Measurements from ENCODE around the gene IGSF21. TPM values are rescaled to one million over a fixed set of nuclear protein-coding genes. Genes with fewer than 3 reads are reported as not detected.

IGSF21 gene
- total and polyA plus RNA-seq, 2 experiments from 2014 or later = not detected

- Histone ChIP-seq H3K4me1 (ENCODE audit: insufficient read depth) (no peaks in the 10 kb centered on the region), H3K9me2 (replicated peaks; ENCODE audit: insufficient read depth) (no peaks in the 10 kb centered on the region), H2AFZ (no peak overlapping the region), H3K79me2 (no peaks in the 10 kb centered on the region), H3K4me2 (no peak overlapping the region), H3K36me3 (replicated peaks; ENCODE audit: insufficient read depth, low read depth) (no peaks in the 10 kb centered on the region), H3K4me3 (no peak overlapping the region), H3K9me3 (ENCODE audit: low read depth) (no peaks in the 10 kb centered on the region), H3K27me3 (peaks cover 10% of the 10 kb centered on the region), H4K20me1 (ENCODE audit: insufficient read depth, poor library complexity, severe bottlenecking) (no peaks in the 10 kb centered on the region), H3K27ac (no peak overlapping the region)
- TF ChIP-seq EZH2phosphoT487 (IDR thresholded peaks at IDR 0.05; ENCODE audit: low read depth, severe bottlenecking, unreplicated experiment) (no peak), EZH2 (IDR thresholded peaks at IDR 0.05; ENCODE audit: borderline replicate concordance) (no peak), CTCF (IDR thresholded peaks at IDR 0.05; ENCODE audit: poor library complexity) (no peak)
- WGBS (ENCODE audit: low lambda C conversion rate, missing lambda C conversion rate) = 68% methylated on average over 3 of the region's 3 CpGs
- no peak for DNase-seq (ENCODE audit: low spot score)
Observed at GRCh38 chr1:18257778-18258177, 150.2 kb downstream of the IGSF21 start.

GRCh38 chr1:18261891-18262290 lies 154.3 kb downstream of the IGSF21 start:
- TF ChIP-seq EZH2 (IDR thresholded peaks at IDR 0.05; ENCODE audit: borderline replicate concordance) (no peak), EZH2phosphoT487 (IDR thresholded peaks at IDR 0.05; ENCODE audit: low read depth, severe bottlenecking, unreplicated experiment) (no peak)
- no peaks in the 10 kb centered on the region for H4K20me1 ChIP-seq (ENCODE audit: insufficient read depth, poor library complexity, severe bottlenecking)
- no peak overlapping the region for H2AFZ ChIP-seq
- peaks cover 18% of the 10 kb centered on the region for H3K27me3 ChIP-seq
- no peaks in the 10 kb centered on the region for H3K9me2 ChIP-seq (replicated peaks; ENCODE audit: insufficient read depth)
- H3K4me3 ChIP-seq = no peak overlapping the region
- DNase-seq (ENCODE audit: low spot score) = no peak
- H3K4me2 ChIP-seq = no peak overlapping the region
- H3K79me2 ChIP-seq = no peaks in the 10 kb centered on the region
- no peaks in the 10 kb centered on the region for H3K9me3 ChIP-seq (ENCODE audit: low read depth)
- H3K27ac ChIP-seq = no peak overlapping the region
- 53% methylated on average over 4 of the region's 4 CpGs for WGBS (ENCODE audit: low lambda C conversion rate, missing lambda C conversion rate)
- H3K4me1 ChIP-seq (ENCODE audit: insufficient read depth) = no peaks in the 10 kb centered on the region
- H3K36me3 ChIP-seq (replicated peaks; ENCODE audit: insufficient read depth, low read depth) = no peaks in the 10 kb centered on the region

- H2AFZ ChIP-seq = no peak overlapping the region
- 44% methylated on average over 6 of the region's 6 CpGs for WGBS (ENCODE audit: low lambda C conversion rate, missing lambda C conversion rate)
- no peak for TF ChIP-seq EZH2phosphoT487 (IDR thresholded peaks at IDR 0.05; ENCODE audit: low read depth, severe bottlenecking, unreplicated experiment)
- TF ChIP-seq EZH2 (IDR thresholded peaks at IDR 0.05; ENCODE audit: borderline replicate concordance) = no peak
- TF ChIP-seq CTCF (IDR thresholded peaks at IDR 0.05; ENCODE audit: poor library complexity) = no peak
- no peak overlapping the region for H3K4me2 ChIP-seq
- no peaks in the 10 kb centered on the region for H3K4me1 ChIP-seq (ENCODE audit: insufficient read depth)
- H4K20me1 ChIP-seq (ENCODE audit: insufficient read depth, poor library complexity, severe bottlenecking) = no peaks in the 10 kb centered on the region
- H3K27me3 ChIP-seq = peaks cover 18% of the 10 kb centered on the region
- H3K9me3 ChIP-seq (ENCODE audit: low read depth) = no peaks in the 10 kb centered on the region
- H3K36me3 ChIP-seq (replicated peaks; ENCODE audit: insufficient read depth, low read depth) = no peaks in the 10 kb centered on the region
- H3K9me2 ChIP-seq (replicated peaks; ENCODE audit: insufficient read depth) = no peaks in the 10 kb centered on the region
- H3K79me2 ChIP-seq = no peaks in the 10 kb centered on the region
- DNase-seq (ENCODE audit: low spot score) = no peak
- no peak overlapping the region for H3K4me3 ChIP-seq
- H3K27ac ChIP-seq = no peak overlapping the region
Observed at GRCh38 chr1:18262726-18263125, 155.1 kb downstream of the IGSF21 start.

- DNase-seq (ENCODE audit: low spot score) = no peak
- Histone ChIP-seq H3K4me3 (no peak overlapping the region), H3K27me3 (peaks cover 18% of the 10 kb centered on the region), H3K27ac (no peak overlapping the region), H3K9me3 (ENCODE audit: low read depth) (no peaks in the 10 kb centered on the region), H2AFZ (no peak overlapping the region), H3K79me2 (no peaks in the 10 kb centered on the region), H3K4me1 (ENCODE audit: insufficient read depth) (no peaks in the 10 kb centered on the region), H3K4me2 (no peak overlapping the region), H3K9me2 (replicated peaks; ENCODE audit: insufficient read depth) (no peaks in the 10 kb centered on the region), H3K36me3 (replicated peaks; ENCODE audit: insufficient read depth, low read depth) (no peaks in the 10 kb centered on the region), H4K20me1 (ENCODE audit: insufficient read depth, poor library complexity, severe bottlenecking) (no peaks in the 10 kb centered on the region)
- 76% methylated on average over 5 of the region's 5 CpGs for WGBS (ENCODE audit: low lambda C conversion rate, missing lambda C conversion rate)
- TF ChIP-seq CTCF (IDR thresholded peaks at IDR 0.05; ENCODE audit: poor library complexity) (no peak), EZH2 (IDR thresholded peaks at IDR 0.05; ENCODE audit: borderline replicate concordance) (no peak), EZH2phosphoT487 (IDR thresholded peaks at IDR 0.05; ENCODE audit: low read depth, severe bottlenecking, unreplicated experiment) (no peak)
Observed at GRCh38 chr1:18263547-18264120, 156.0 kb downstream of the IGSF21 start.
